Mesenchymal stem cell (in vitro differentiated cells and primary cell): Measurements from ENCODE around the gene ARGFX.
A peak's percentile ranks its signal among the peaks of the same experiment; 100 is the strongest.

ENCODE experiments used
- DNase-seq: peaks from one replicate; pipeline ENCODE4 v3.0.0-alpha.2; 2013
- H2AFZ ChIP-seq: one replicate; pipeline ENCODE4 v1.6.1; 2013; ENCODE audit warnings: low read depth, mild to moderate bottlenecking, control low read depth, inconsistent platforms, low read length, moderate library complexity
- H2AK5ac ChIP-seq: 2 replicates; pipeline ENCODE4 v1.6.1; 2013; ENCODE audit warnings: low read length, moderate library complexity, mild to moderate bottlenecking, inconsistent platforms; ENCODE audit not compliant: severe bottlenecking
- H2BK120ac ChIP-seq: one replicate; pipeline ENCODE4 v1.6.1; 2013; ENCODE audit warnings: low read depth, mild to moderate bottlenecking, inconsistent platforms, low read length, moderate library complexity
- H2BK12ac ChIP-seq, 2 experiments: one replicate each; pipeline ENCODE4 v1.6.1; 2013; ENCODE audit warnings: inconsistent platforms in 2 of 2, low read length in 2 of 2, mild to moderate bottlenecking in 2 of 2, moderate library complexity in 2 of 2, control low read depth in 1 of 2
- H2BK15ac ChIP-seq: one replicate; pipeline ENCODE4 v1.6.1; 2013; ENCODE audit warnings: mild to moderate bottlenecking, low read depth, inconsistent platforms; ENCODE audit not compliant: poor library complexity, severe bottlenecking
- H2BK5ac ChIP-seq: 2 replicates; pipeline ENCODE4 v1.6.1; 2013; ENCODE audit warnings: low read depth, mild to moderate bottlenecking, low read length, control low read depth, inconsistent platforms; ENCODE audit not compliant: poor library complexity, severe bottlenecking
- H3K14ac ChIP-seq, 2 experiments: one replicate each; pipeline ENCODE4 v1.6.1; 2013; ENCODE audit warnings: inconsistent platforms in 2 of 2, low read length in 2 of 2, control low read depth in 1 of 2, mild to moderate bottlenecking in 1 of 2, moderate library complexity in 1 of 2
- H3K18ac ChIP-seq, 2 experiments: one replicate each; pipeline ENCODE4 v1.6.1; 2013; ENCODE audit warnings: inconsistent platforms in 2 of 2, low read length in 2 of 2, control low read depth in 1 of 2, low read depth in 1 of 2, mild to moderate bottlenecking in 1 of 2
- H3K23ac ChIP-seq, 2 experiments: one replicate each; pipeline ENCODE4 v1.6.1; 2013; ENCODE audit warnings: inconsistent platforms in 2 of 2, low read length in 2 of 2, mild to moderate bottlenecking in 2 of 2, moderate library complexity in 2 of 2, control low read depth in 1 of 2
- H3K27ac ChIP-seq: 2 replicates; pipeline ENCODE4 v1.5.1; 2013; ENCODE audit warnings: mild to moderate bottlenecking, moderate library complexity, low read length, control low read depth, inconsistent platforms; ENCODE audit not compliant: poor library complexity, severe bottlenecking
- H3K27me3 ChIP-seq, 2 experiments: 2 replicates each; pipeline versions ENCODE4 v1.6.1 to v1.7.0; 2013; ENCODE audit warnings: low read length in 2 of 2, mild to moderate bottlenecking in 2 of 2, moderate library complexity in 2 of 2, control low read depth in 1 of 2, inconsistent platforms in 1 of 2; ENCODE audit not compliant: control insufficient read depth in 1 of 2, insufficient read depth in 1 of 2
- H3K36me3 ChIP-seq, 2 experiments: 2 replicates each; pipeline versions ENCODE4 v1.6.1 to v1.7.0; 2013; ENCODE audit warnings: low read length in 2 of 2, control low read depth in 1 of 2, inconsistent platforms in 1 of 2, low read depth in 1 of 2, mild to moderate bottlenecking in 1 of 2; ENCODE audit not compliant: insufficient read depth in 2 of 2, control insufficient read depth in 1 of 2
- H3K4ac ChIP-seq, 2 experiments: one replicate each; pipeline ENCODE4 v1.6.1; 2013; ENCODE audit warnings: inconsistent platforms in 2 of 2, low read length in 2 of 2, mild to moderate bottlenecking in 2 of 2, moderate library complexity in 2 of 2, control low read depth in 1 of 2, low read depth in 1 of 2
- H3K4me1 ChIP-seq: 2 replicates; pipeline ENCODE4 v1.6.1; 2013; ENCODE audit warnings: low read depth, low read length, control low read depth; ENCODE audit not compliant: control insufficient read depth, insufficient read depth
- H3K4me2 ChIP-seq: 2 replicates; pipeline ENCODE4 v1.6.1; 2013; ENCODE audit warnings: low read length, mild to moderate bottlenecking, inconsistent platforms; ENCODE audit not compliant: poor library complexity, severe bottlenecking
- H3K4me3 ChIP-seq, 2 experiments: 2 replicates each; pipeline versions ENCODE4 v1.5.1 to v1.7.0; 2013; ENCODE audit warnings: low read length in 2 of 2, mild to moderate bottlenecking in 2 of 2, control low read depth in 1 of 2, low read depth in 1 of 2; ENCODE audit not compliant: insufficient read depth in 1 of 2
- H3K79me1 ChIP-seq: replicated peaks from 2 replicates; pipeline ENCODE4 v1.6.1; 2013; ENCODE audit warnings: mild to moderate bottlenecking, control low read depth, low read length, inconsistent platforms; ENCODE audit not compliant: poor library complexity, severe bottlenecking
- H3K9ac ChIP-seq: 2 replicates; pipeline ENCODE4 v1.7.0; 2013; ENCODE audit warnings: mild to moderate bottlenecking, low read length, moderate library complexity
- H3K9me3 ChIP-seq: 2 replicates; pipeline ENCODE4 v1.7.0; 2013; ENCODE audit warnings: mild to moderate bottlenecking, low read length; ENCODE audit not compliant: control insufficient read depth
- H4K8ac ChIP-seq: one replicate; pipeline ENCODE4 v1.6.1; 2013; ENCODE audit warnings: inconsistent platforms, mild to moderate bottlenecking, low read length, moderate library complexity
- H4K91ac ChIP-seq: one replicate; pipeline ENCODE4 v1.6.1; 2013; ENCODE audit warnings: mild to moderate bottlenecking, low read length, inconsistent platforms
- WGBS: methylation state at CpG from one replicate; pipeline ENCODE4 v1.1.7; 2013; ENCODE audit warnings: mixed read lengths; 5-methylcytosine and 5-hydroxymethylcytosine counted together

Gene ARGFX

DNA sequence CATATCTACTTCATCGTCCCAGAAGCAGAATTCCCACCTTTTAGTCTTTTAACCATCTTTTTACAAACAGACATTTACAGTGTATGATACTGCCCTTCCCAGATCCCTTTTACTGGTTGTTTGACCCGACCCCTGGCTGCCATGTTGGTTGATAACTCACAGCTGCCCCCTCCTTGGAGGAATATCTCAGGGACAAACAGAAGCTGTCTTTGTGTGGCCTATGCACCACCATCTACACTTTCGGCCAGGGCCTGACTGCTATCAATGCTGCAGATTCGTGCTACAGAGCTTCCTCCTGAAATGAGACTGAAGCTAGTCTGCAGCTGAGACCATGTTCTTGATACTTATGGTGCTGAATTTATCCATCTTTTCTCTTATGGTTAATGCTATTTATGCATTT is 15.4 kb upstream of the ARGFX start:
- peak overlapping the region in 1 of 2 experiments; percentile 63 for H3K4me3 ChIP-seq
- H4K8ac ChIP-seq, result peak overlapping the region; percentile 51
- no peak overlapping the region for H3K4me2 ChIP-seq
- no peak overlapping the region for H3K14ac ChIP-seq
- H3K4ac ChIP-seq, result no peak overlapping the region
- DNase-seq, result no peak
- no peaks in the 10 kb centered on the region for H3K9me3 ChIP-seq
- H3K23ac ChIP-seq, result no peak overlapping the region
- no peak overlapping the region for H2BK5ac ChIP-seq
- WGBS, result 71% methylated on average over 4 of the region's 4 CpGs
- H3K9ac ChIP-seq, result peak overlapping the region; percentile 70
- H2AFZ ChIP-seq, result peak overlapping the region; percentile 31
- H3K27ac ChIP-seq, result no peak overlapping the region
- no peak overlapping the region for H2BK15ac ChIP-seq
- H2AK5ac ChIP-seq, result no peak overlapping the region
- H3K4me1 ChIP-seq, result no peaks in the 10 kb centered on the region
- no peaks in the 10 kb centered on the region for H3K27me3 ChIP-seq
- no peak overlapping the region for H4K91ac ChIP-seq
- no peaks in the 10 kb centered on the region for H3K36me3 ChIP-seq
- no peaks in the 10 kb centered on the region for H3K79me1 ChIP-seq
- H3K18ac ChIP-seq, result no peak overlapping the region
- H2BK12ac ChIP-seq, result no peak overlapping the region
- no peak overlapping the region for H2BK120ac ChIP-seq

DNA sequence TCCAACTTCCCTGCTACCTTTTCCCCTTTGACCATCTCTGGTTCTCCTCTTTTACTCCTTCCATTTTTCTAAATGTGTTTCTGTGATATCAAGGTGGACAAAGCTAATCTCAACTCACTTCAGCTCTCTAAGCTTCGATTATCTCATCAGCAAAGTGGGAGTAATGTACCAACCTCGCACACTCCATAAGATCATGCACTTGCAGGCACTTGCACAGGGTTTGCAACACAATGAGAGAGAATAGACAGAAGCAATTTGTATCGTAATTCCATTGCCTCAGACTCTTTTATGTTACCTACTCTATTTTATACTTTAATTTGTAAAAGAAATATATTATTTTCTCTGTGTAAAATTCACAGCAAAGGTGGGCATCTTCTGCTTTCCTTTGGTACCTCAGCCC is 15.0 kb upstream of the ARGFX start:
- Histone ChIP-seq H2AFZ (no peak overlapping the region), H3K79me1 (no peaks in the 10 kb centered on the region), H3K14ac (no peak overlapping the region), H4K91ac (no peak overlapping the region), H2BK120ac (no peak overlapping the region), H2BK5ac (no peak overlapping the region), H3K36me3 (no peaks in the 10 kb centered on the region), H3K4me1 (peaks cover under 1% of the 10 kb centered on the region), H4K8ac (no peak overlapping the region), H3K23ac (no peak overlapping the region), H3K4ac (no peak overlapping the region), H2AK5ac (no peak overlapping the region), H3K4me3 (no peak overlapping the region), H2BK15ac (no peak overlapping the region), H3K27ac (no peak overlapping the region), H3K9me3 (no peaks in the 10 kb centered on the region), H2BK12ac (no peak overlapping the region), H3K4me2 (no peak overlapping the region), H3K18ac (no peak overlapping the region), H3K27me3 (no peaks in the 10 kb centered on the region), H3K9ac (no peak overlapping the region)
- WGBS, result 96% methylated on average over 2 of the region's 3 CpGs
- no peak for DNase-seq

DNA sequence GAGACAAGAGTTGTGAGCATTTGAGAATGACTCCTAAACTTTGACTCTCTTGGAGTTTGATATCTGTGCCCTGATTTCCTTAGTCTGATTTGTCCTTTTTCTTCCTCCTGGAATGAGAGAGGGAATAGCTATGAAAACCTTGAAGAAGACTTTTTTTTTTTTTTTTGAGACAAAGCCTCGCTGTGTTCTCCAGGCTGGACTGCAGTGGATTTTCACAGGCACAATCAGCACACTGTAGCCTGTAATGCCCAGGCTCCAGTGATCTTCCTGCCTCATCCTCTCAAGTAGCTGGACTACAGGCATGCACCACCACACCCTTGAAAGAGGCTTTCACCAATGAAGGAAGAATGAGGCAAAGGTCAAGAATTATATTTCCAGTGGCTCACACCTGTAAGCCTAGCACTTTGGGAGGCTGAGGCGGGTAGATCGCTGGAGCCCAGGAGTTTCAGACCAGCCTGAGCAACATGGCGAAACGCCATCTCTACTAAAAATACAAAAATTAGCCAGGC is 10.3 kb upstream of the ARGFX start:
- DNase-seq, result no peak
- H3K14ac ChIP-seq, result no peak overlapping the region
- no peak overlapping the region for H2BK15ac ChIP-seq
- no peak overlapping the region for H3K27ac ChIP-seq
- H2BK12ac ChIP-seq, result no peak overlapping the region
- H3K4me1 ChIP-seq, result peaks cover 1% of the 10 kb centered on the region
- no peaks in the 10 kb centered on the region for H3K79me1 ChIP-seq
- 100% methylated on average over 4 of the region's 5 CpGs for WGBS
- no peak overlapping the region for H3K18ac ChIP-seq
- H3K27me3 ChIP-seq, result no peaks in the 10 kb centered on the region
- H4K8ac ChIP-seq, result no peak overlapping the region
- H3K9ac ChIP-seq, result no peak overlapping the region
- no peak overlapping the region for H3K4me2 ChIP-seq
- H3K23ac ChIP-seq, result no peak overlapping the region
- no peak overlapping the region for H2AFZ ChIP-seq
- H4K91ac ChIP-seq, result no peak overlapping the region
- no peak overlapping the region for H3K4me3 ChIP-seq
- H3K4ac ChIP-seq, result no peak overlapping the region
- no peak overlapping the region for H2BK120ac ChIP-seq
- H3K9me3 ChIP-seq, result no peaks in the 10 kb centered on the region
- H2AK5ac ChIP-seq, result no peak overlapping the region
- no peaks in the 10 kb centered on the region for H3K36me3 ChIP-seq
- H2BK5ac ChIP-seq, result no peak overlapping the region

DNA sequence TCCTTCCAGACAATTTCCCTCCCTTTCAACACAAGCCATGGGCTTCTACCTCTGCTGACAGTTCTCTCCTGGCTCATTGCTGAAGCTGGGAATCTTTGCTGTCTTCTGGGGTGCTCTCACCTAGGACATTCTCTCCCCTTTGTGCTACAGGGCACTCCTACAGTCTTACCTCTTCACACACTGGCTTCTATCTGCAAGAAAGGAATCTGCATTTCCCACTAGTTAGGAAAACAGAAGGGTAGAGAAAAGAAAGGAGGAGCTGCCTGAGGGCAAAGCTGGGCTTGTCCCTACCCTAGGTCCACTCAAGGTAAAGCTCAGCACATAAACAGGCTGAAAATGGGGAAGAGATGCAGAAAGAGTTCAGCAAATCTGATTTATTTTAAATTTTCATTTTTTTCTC is 5.6 kb upstream of the ARGFX start:
- no peak overlapping the region for H2AK5ac ChIP-seq
- H2BK120ac ChIP-seq, result no peak overlapping the region
- no peak overlapping the region for H4K91ac ChIP-seq
- no peak overlapping the region for H2AFZ ChIP-seq
- H3K4me3 ChIP-seq, result no peak overlapping the region
- H4K8ac ChIP-seq, result no peak overlapping the region
- no peaks in the 10 kb centered on the region for H3K36me3 ChIP-seq
- no peaks in the 10 kb centered on the region for H3K79me1 ChIP-seq
- H3K23ac ChIP-seq, result no peak overlapping the region
- H2BK12ac ChIP-seq, result no peak overlapping the region
- no peak for DNase-seq
- no peak overlapping the region for H3K18ac ChIP-seq
- H3K14ac ChIP-seq, result no peak overlapping the region
- no peak overlapping the region for H3K9ac ChIP-seq
- H3K4ac ChIP-seq, result no peak overlapping the region
- H3K27me3 ChIP-seq, result no peaks in the 10 kb centered on the region
- peaks cover 1% of the 10 kb centered on the region for H3K4me1 ChIP-seq
- no peak overlapping the region for H3K4me2 ChIP-seq
- H2BK5ac ChIP-seq, result no peak overlapping the region
- H2BK15ac ChIP-seq, result no peak overlapping the region
- H3K9me3 ChIP-seq, result no peaks in the 10 kb centered on the region
- H3K27ac ChIP-seq, result no peak overlapping the region
